Right ventricle myocardium superior (tissue), 1 donor: Measurements from ENCODE around the gene PTPRN2. TPM values are rescaled to one million over a fixed set of nuclear protein-coding genes. Genes with fewer than 3 reads are reported as not detected.
"Not testable (repeated sequence)": the region's sequence is repeated elsewhere in the genome, so short reads cannot be mapped to it uniquely, and the experiment has no call there.

Experiments used
- ATAC-seq: fragments of 200-7000 bp; cut with Tn5 transposase; one replicate; pipeline ENCODE4 v1.9.1; 2020; ENCODE audit warnings: mild to moderate bottlenecking; ENCODE audit not compliant: poor library complexity
- DNase-seq: peaks from one replicate; pipeline ENCODE4 v3.0.0-alpha.2; 2020
- intact Hi-C: fragments of 100-400 bp; cut with DNase I; formaldehyde crosslinking; loops from one replicate; pipeline ENCODE4 v1.11.2; 2022
- total RNA-seq: library from RNA; stranded (reverse); fragmentation: NEBNext Ultra II Directional; extraction: Animal tissue kit (Norgen Biotek cat#: 25700); gene quantifications from one replicate; pipeline ENCODE4 v1.2.1, GENCODE V29; 2021
- donor health status: DM: no; HTN: yes; CAD: no; lungs with severe emphysema.

The PTPRN2 gene
- total RNA-seq, 1 donor from 2014 or later = 1.2 TPM

DNA sequence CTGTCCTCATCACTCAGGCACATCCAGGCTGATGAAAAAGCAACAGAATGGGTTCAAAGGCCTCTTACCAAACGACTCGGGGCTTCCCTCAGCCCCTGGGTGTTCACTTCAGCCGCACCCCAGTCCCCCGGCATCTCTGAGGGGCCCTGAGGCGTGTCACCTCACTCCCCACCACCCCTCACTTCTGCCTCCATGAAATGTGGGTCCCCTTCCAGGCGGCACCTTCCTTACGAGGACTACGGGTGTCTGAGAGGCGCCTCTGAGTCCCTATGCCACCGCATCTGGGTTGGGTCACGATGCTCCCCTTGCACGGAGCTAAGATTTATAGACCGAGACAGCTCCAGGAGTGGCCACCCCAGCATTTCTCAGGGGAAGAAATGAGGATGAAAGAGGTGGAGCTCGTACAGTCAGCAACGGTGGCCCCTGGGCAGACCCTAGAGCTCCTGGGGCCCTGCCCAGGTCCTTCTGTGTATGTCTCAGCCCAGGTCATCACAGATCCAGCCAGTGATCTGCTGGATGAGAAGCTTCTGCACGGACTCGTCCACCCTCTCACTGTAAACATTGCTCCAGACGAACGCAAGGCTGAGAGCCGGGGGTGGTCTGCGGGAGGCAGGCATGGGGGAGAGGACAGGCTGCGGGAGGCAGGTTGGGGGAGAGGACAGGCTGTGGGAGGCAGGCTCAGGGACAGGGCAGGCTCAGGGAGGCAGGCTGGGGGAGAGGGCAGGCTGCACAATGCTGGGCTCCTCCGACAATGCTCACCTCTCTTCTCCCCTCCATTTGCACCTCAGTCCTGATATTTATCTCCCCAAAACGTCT is 842.6 kb downstream of the PTPRN2 start:
- DNase-seq = no peak
- intact Hi-C loops = no loop called here
- ATAC-seq = no peak

- ATAC-seq (no peak), DNase-seq (no peak)
- intact Hi-C loops = no loop called here
Observed at GRCh38 chr7:157743781-157744525, 843.7 kb downstream of the PTPRN2 start.

GRCh38 chr7:157740251-157740798 is 847.3 kb downstream of the PTPRN2 start:
- DNase-seq = no peak
- no peak for ATAC-seq
- intact Hi-C loops = no loop called here

DNA sequence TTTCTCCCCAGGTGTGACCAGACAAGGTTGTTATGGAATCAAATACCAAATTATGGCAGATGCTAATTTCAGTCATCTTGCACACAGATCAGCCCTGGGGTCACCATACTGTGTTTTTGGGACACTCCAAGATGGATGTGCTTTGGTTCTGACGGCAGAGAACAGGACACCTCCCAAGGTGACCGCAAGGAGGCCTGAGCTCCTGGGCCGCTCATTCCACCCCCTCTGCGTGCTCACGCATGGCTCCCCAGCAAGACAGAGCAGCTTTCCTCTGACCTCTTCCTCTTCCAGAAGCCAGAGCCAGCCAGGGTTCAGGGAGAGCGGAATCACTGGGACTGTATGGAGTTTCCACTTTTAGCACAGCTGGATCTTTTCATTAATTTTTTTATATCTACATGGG is 848.0 kb downstream of the PTPRN2 start:
- DNase-seq (no peak), ATAC-seq (no peak)
- intact Hi-C loops = no loop called here

- ATAC-seq (no peak), DNase-seq (no peak)
- intact Hi-C loops = no loop called here
Observed at GRCh38 chr7:157739031-157739430, 848.6 kb downstream of the PTPRN2 start.

DNA sequence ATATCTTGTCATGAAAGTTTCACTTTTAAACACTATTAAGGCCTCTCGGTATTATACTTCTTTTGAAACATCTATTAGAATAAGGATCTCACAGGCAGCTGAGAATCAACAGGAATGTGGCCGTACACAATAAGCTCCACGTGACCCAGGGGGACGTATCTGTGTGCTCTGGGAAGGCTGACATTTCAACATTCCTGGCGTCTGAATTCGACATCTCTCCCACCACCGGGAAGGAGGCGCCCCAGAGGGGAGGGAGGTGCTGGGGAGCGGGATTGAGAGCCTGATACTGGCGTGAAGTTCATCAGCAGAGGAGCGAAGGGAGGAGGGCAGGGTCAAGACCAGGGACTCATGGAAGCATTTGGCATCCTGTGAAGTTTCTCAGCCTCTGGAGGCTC is 849.6 kb downstream of the PTPRN2 start:
- ATAC-seq = peak; percentile 31
- DNase-seq = no peak

DNA sequence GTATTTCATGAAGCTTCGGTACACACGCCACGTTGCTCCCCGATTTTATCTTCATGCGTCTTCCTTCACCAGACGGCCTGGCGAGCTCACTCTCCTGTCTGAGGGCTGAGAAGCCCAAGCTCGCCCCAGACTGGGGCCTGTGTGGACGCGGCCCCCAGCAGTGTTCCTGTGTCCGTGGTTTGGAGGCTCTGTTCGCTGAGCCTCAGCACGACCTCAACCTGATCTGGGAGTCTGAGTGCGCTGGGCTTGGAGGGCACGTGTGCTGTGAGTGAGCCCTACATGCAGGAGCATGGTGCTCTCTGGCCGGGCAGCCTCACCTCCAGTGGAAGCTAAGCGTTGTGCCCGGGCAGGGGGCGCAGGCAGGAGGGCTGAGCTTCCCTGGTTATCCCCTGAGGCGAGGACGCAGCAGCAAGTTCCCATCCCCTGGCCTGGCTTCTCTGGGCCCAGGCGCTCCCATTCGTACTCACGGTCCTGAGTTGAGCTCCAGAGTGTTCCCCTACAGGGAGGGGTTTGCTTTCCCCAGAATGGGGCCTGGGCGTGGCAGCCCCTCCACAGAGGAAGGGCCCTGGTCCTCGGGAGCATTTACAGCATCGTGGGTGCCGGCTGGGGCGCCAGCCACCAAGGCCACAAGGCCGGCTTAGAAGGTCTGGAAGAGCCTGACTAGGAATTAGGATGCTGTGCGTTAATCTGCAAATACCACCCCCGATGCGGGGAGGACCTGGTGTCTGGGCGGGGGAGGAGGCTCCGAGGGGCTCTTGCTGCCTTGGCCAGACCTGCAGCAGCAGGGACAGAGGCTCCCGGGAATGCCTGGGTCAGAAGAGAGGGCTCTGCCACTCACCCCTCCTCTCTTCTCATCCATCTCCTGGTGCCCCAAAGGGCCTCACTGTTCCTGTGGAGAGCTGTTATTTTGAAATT is 850.2 kb downstream of the PTPRN2 start:
- ATAC-seq = no peak

More for the DNA sequence above, 849.6 kb downstream of the PTPRN2 start:
- intact Hi-C loops = no loop called here

DNA sequence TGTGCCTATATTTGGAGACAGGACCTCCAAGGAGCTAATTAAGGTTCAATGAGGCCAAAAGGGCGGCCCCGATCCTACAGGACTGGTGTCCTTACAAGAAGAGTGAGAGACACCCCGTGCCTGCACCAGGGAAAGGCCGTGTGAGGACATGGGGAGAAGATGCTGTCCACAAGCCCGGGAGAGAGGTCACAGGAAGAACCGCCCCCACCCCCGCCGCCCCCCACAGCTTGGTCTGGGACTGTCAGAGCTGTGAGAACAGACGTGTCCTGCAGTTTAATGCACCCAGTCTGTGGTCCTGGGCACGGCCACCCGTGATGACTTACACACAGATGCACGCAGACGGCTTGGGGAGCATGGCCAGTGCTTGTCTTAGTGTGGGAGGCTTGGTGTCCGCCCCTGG is 851.3 kb downstream of the PTPRN2 start:
- intact Hi-C loops = no loop called here
- no peak for DNase-seq
- ATAC-seq = no peak

More for the DNA sequence above, 850.2 kb downstream of the PTPRN2 start:
- intact Hi-C loops = no loop called here
- DNase-seq = no peak

DNA sequence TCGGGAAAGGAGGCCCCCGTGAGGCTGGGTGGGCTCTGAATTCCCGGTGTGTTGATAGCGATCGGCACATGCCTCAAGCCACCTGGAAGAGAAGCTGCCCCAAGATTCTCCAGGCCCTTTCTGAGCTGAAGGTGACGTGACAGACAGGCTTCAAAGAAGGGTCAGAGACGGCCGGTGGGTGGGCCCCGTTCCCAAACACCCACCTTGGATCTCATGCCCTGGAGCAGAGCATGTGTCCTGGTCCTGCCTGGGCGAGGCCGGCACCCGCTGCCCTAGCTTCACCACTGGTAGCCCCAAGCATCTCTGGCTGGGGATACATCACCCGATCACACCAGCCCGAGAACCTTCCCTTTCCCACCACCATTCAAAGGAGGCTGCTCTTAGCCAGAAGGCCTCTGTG is 851.8 kb downstream of the PTPRN2 start:
- ATAC-seq (no peak), DNase-seq (no peak)
- intact Hi-C loops = no loop called here

- DNase-seq = no peak
- ATAC-seq = no peak
- intact Hi-C loops = no loop called here
Observed at GRCh38 chr7:157734676-157735640, 852.7 kb downstream of the PTPRN2 start.

- intact Hi-C loops, ATAC-seq, DNase-seq: not testable (repeated sequence)
Observed at GRCh38 chr7:157733760-157734395, 853.7 kb downstream of the PTPRN2 start.

DNA sequence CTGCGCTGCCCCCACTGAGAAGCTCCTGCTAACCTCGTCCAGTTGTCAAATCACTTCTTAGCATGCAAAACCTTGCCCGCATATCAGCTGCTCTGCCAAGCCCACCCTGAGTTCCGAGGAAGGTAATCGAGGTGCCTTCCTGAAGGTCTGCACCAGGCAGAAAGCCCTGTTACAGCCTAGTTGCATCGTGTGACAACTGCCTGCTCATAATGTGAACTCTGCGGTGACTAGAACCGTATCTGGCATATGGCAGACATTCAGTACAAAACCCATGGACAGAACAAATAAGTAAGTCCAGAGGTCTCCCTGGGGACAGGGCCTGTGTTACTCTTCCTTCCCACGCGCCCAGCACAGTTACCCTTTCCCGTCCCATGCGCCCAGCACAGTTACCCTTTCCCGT is 856.5 kb downstream of the PTPRN2 start:
- DNase-seq (no peak), ATAC-seq (no peak)
- intact Hi-C loops = no loop called here

GRCh38 chr7:157730614-157731013 is 857.0 kb downstream of the PTPRN2 start:
- DNase-seq (no peak), ATAC-seq (no peak)
- intact Hi-C loops = no loop called here

- DNase-seq (no peak), ATAC-seq (no peak)
- intact Hi-C loops = no loop called here
Observed at GRCh38 chr7:157729566-157729965, 858.1 kb downstream of the PTPRN2 start.

GRCh38 chr7:157727964-157728615 is 859.5 kb downstream of the PTPRN2 start:
- intact Hi-C loops = no loop called here
- no peak for ATAC-seq
- DNase-seq = no peak

DNA sequence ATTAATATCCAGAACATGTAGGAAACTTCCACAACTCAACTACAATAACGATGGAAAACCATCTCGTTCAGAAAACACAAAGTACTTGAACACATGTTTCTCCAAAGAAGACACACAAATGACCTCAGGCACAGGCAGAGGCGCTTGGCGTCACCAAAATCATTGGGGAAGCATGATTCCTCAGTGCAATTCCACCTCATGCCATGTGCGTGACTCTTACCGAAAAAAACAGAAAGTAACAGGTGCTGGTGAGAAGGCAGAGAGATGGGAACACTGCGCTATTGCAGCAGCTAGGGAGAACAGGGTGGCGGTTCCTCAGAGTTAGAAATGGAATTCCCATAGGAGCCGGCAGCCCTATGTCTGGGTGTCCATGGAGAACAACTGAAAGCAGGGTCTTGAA is 860.9 kb downstream of the PTPRN2 start:
- ATAC-seq (no peak), DNase-seq (no peak)
- intact Hi-C loops = no loop called here

- DNase-seq, intact Hi-C loops, ATAC-seq: not testable (repeated sequence)
Observed at GRCh38 chr7:157725312-157725711, 862.3 kb downstream of the PTPRN2 start.
